BJ (cell line): ENCODE measurements around the gene CARMIL3. TPM values are rescaled to one million over a fixed set of nuclear protein-coding genes. Genes with fewer than 3 reads are reported as not detected.

Experiments
- CTCF ChIA-PET: fragments of 350-600 bp; formaldehyde crosslinking; extraction: SDS; loops from one replicate; lab custom pipeline; 2021; ENCODE audit warnings: antibody characterized with exemption, inconsistent platforms; lab: Yijun Ruan, JAX
- POLR2A ChIA-PET: fragments of 300-600 bp; sonication (Branson Sonifier 250); formaldehyde crosslinking; extraction: SDS; loops from one replicate; lab custom pipeline; 2021; ENCODE audit warnings: antibody characterized with exemption; lab: Charles Lee
- DNase-seq: peaks from one replicate; pipeline ENCODE4 v3.0.0-alpha.2; 2011; ENCODE audit warnings: low read depth
- H3K27me3 ChIP-seq: 2 replicates; pipeline ENCODE4 v1.6.0; 2011; ENCODE audit warnings: low read length; ENCODE audit not compliant: control insufficient read depth, insufficient read depth
- H3K36me3 ChIP-seq: 2 replicates; pipeline ENCODE4 v1.5.1; 2011; ENCODE audit warnings: low read length; ENCODE audit not compliant: control insufficient read depth, insufficient read depth
- H3K4me3 ChIP-seq: 2 replicates; pipeline ENCODE4 v1.5.1; 2011; ENCODE audit warnings: low read depth, mild to moderate bottlenecking, control low read depth, low read length
- polyA plus RNA-seq: library from polyadenylated mRNA; depleted of rRNA; stranded (reverse); fragments of >200 nt; gene quantifications from 2 replicates; pipeline ENCODE4 v1.2.3, GENCODE V29; 2011
- TF ChIP-seq, protein P1 (sequence below): IDR thresholded peaks from 2 replicates; pipeline ENCODE4 v1.5.1; 2011; ENCODE audit warnings: low read depth, mild to moderate bottlenecking, control low read depth, inconsistent platforms, low read length, moderate library complexity; ENCODE audit not compliant: insufficient read depth

Gene CARMIL3
- polyA plus RNA-seq, 1 experiment: 0.04 TPM

- CTCF ChIA-PET: interaction anchor here (0.6 to 5.5 kb wide), 4 partner anchors 11 to 84 kb away, joined by 3 to 33 read pairs (median 8); no protein-coding TSS in a partner anchor
- DNase-seq: no peak
- POLR2A ChIA-PET: no interaction called here
- Histone ChIP-seq H3K36me3 (no peaks in the 10 kb centered on the region), H3K27me3 (peaks cover 21% of the 10 kb centered on the region), H3K4me3 (no peak overlapping the region)
- TF ChIP-seq, protein P1, sequence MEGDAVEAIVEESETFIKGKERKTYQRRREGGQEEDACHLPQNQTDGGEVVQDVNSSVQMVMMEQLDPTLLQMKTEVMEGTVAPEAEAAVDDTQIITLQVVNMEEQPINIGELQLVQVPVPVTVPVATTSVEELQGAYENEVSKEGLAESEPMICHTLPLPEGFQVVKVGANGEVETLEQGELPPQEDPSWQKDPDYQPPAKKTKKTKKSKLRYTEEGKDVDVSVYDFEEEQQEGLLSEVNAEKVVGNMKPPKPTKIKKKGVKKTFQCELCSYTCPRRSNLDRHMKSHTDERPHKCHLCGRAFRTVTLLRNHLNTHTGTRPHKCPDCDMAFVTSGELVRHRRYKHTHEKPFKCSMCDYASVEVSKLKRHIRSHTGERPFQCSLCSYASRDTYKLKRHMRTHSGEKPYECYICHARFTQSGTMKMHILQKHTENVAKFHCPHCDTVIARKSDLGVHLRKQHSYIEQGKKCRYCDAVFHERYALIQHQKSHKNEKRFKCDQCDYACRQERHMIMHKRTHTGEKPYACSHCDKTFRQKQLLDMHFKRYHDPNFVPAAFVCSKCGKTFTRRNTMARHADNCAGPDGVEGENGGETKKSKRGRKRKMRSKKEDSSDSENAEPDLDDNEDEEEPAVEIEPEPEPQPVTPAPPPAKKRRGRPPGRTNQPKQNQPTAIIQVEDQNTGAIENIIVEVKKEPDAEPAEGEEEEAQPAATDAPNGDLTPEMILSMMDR: no peak
These were observed 17.6 kb downstream of the CARMIL3 start for GRCh38 chr14:24069411-24069735.

DNA sequence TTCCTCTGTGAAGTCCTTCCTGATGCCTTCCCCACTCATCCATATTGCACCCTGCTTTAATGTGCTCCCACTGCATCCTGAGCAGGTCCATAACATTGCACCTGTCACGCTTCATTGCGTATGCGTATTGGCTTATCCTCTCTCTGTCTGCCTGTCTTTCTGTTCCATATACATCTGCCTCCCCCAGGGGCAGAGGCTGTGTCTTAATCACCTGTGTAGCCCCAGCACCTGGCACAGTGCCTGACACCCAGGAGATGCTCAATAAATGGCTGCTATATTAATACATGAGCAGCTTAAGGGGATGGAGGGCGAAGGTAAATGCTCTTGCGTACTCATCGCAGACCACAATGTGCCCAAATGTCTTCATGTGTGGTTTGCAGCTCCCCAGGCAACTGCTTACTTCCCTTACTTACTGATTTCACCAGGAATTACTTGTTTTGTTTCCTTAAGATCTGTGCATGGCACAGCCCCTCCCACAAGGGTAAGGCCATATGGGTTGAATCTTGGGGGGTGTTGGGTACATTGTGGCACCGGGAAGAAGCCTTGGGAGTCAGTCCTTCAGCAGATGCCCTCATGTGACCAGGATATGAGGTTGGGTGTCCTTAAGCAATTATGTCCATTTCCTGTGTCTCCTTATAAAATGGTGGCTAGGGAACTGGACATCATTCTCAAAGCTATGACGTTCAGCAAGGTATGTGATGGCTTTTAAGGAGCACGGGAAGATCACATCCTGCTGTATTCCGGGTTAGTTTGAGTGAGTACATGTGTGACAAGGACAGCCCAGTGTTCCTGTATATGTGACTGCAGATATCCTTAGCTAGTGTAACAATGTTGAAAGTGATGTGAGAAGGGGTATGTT lies 18.7 kb downstream of the CARMIL3 start:
- TF ChIP-seq, protein P1: no peak
- CTCF ChIA-PET: interaction anchor here (0.8 to 5.5 kb wide), 5 partner anchors 9 to 20 kb away, joined by 3 to 33 read pairs (median 3); no protein-coding TSS in a partner anchor
- H3K36me3 ChIP-seq: no peaks in the 10 kb centered on the region
- DNase-seq: no peak
- H3K27me3 ChIP-seq: peaks cover 19% of the 10 kb centered on the region
- POLR2A ChIA-PET: no interaction called here
- H3K4me3 ChIP-seq: no peak overlapping the region

- no peak within 1 kb of the TSS for H3K4me3 ChIP-seq
- TF ChIP-seq, protein P1: no peak
- H3K36me3 ChIP-seq: no peaks in the 10 kb centered on the region
- POLR2A ChIA-PET: no interaction called here
- CTCF ChIA-PET: interaction anchor here (0.8 to 5.5 kb wide), 3 partner anchors 8 to 19 kb away, joined by 3 to 33 read pairs (median 3); no protein-coding TSS in a partner anchor
- no peak for DNase-seq
- peaks cover 19% of the 10 kb centered on the region for H3K27me3 ChIP-seq
These were observed 19.4 kb downstream of the CARMIL3 start, which contains the start of gene CPNE6 for GRCh38 chr14:24071144-24071697. Gene CPNE6 (plus strand): TSS chr14:24071562. CDS start chr14:24072937, 1,375 bp downstream.

GRCh38 chr14:24071836-24072430 lies 20.1 kb downstream of the CARMIL3 start:
- no peak for DNase-seq
- TF ChIP-seq, protein P1: no peak
- CTCF ChIA-PET: interaction anchor here (1.2 to 5.5 kb wide), 3 partner anchors 14 to 19 kb away, joined by 4 to 33 read pairs (median 11); no protein-coding TSS in a partner anchor
- POLR2A ChIA-PET: no interaction called here
- H3K36me3 ChIP-seq: no peaks in the 10 kb centered on the region
- H3K27me3 ChIP-seq: peaks cover 19% of the 10 kb centered on the region
- H3K4me3 ChIP-seq: no peak overlapping the region

DNA sequence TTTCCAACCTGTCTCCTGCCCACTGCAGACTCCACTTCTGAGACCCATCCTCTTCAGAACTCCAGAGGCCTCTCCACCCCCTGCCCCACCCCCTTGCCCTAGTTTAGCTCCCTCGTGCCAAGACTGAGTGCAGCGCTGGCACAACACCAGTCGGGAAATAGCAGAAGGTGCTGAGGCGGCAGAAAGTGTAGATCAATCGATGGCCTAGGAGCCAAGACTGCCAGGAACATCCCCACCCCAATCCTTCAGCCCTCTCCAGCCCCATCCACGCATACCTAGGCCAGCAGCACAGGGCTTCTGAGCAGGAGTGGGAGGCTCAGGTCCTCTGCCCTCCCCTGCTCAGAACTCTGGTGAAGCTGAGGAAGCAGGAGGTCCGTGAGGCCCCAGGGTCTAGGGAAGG lies 20.6 kb downstream of the CARMIL3 start:
- POLR2A ChIA-PET: no interaction called here
- TF ChIP-seq, protein P1: no peak
- CTCF ChIA-PET: interaction anchor here (1.2 to 2.6 kb wide), 2 partner anchors 15 to 18 kb away, joined by 4 to 11 read pairs; no protein-coding TSS in a partner anchor
- H3K36me3 ChIP-seq: no peaks in the 10 kb centered on the region
- no peak for DNase-seq
- peaks cover 19% of the 10 kb centered on the region for H3K27me3 ChIP-seq
- H3K4me3 ChIP-seq: no peak overlapping the region
